Fibroblast of lung (primary cell): ENCODE results near the gene IFITM5.

ENCODE experiments used
- EZH2 ChIP-seq: IDR thresholded peaks from 2 replicates; pipeline ENCODE4 v1.5.1; 2012; ENCODE audit warnings: low read length, control low read depth, mild to moderate bottlenecking; ENCODE audit errors: missing control alignments
- TF ChIP-seq, protein P1 (sequence below), 2 donors: IDR thresholded peaks in 1 of 2; conservative IDR thresholded peaks in 1 of 2; 1 replicate in 1 of 2; 2 replicates in 1 of 2; pipeline ENCODE4 v1.5.1; 2011 to 2012; ENCODE audit warnings: low read length in 2 of 2, control low read depth in 1 of 2, inconsistent platforms in 1 of 2, low read depth in 1 of 2, mild to moderate bottlenecking in 1 of 2

DNA sequence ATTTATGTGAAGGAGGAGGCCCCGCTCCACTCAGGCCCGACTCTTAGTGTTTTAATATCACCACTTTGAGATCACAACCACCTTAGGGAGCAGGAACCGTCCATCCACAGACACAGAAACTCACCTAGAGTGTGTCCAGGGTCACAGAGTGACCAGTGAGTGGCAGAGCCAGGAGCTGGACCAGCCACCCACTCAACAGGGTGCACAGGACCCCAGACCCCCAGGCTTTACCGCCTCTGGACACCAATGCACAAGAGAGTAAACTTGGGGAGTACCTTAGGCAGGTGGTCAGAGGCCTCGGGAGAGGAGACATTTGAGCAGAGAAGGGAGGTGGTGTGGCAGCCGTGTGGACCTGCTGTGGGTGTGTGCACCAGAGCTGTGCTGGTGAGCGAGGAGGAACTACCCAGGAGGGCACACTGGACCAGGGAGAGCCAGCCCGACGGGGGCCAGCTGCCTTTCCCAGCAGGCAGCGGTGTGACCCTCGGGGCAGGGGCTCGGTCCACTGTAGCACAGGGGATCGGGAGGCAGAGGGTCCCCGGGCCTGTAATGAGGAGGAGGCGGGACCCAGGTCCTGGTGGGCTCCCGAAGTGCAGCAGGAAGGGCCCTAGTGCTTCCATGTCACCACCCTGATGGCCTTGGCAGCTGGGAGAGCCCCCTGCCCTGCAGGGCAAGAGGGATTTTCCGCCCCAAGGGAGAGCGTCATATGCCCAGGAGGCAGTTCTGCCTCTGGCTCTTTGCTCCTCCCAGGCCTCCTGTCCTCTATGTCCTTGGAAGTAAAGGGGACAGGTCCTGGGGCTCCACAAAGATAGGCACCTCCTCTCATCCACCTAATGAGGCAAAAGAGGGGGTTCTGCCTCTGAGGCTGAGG, 28.6 kb downstream of the IFITM5 start:
- TF ChIP-seq, protein P1, sequence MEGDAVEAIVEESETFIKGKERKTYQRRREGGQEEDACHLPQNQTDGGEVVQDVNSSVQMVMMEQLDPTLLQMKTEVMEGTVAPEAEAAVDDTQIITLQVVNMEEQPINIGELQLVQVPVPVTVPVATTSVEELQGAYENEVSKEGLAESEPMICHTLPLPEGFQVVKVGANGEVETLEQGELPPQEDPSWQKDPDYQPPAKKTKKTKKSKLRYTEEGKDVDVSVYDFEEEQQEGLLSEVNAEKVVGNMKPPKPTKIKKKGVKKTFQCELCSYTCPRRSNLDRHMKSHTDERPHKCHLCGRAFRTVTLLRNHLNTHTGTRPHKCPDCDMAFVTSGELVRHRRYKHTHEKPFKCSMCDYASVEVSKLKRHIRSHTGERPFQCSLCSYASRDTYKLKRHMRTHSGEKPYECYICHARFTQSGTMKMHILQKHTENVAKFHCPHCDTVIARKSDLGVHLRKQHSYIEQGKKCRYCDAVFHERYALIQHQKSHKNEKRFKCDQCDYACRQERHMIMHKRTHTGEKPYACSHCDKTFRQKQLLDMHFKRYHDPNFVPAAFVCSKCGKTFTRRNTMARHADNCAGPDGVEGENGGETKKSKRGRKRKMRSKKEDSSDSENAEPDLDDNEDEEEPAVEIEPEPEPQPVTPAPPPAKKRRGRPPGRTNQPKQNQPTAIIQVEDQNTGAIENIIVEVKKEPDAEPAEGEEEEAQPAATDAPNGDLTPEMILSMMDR (conservative IDR thresholded peaks at IDR 0.05 in 1 of 2, IDR thresholded peaks at IDR 0.05 in 1 of 2; ENCODE audit: low read depth in 1 of 2, low read length in 2 of 2) = no peak
- no peak for TF ChIP-seq EZH2
